Measurements from ENCODE around the gene RIT2. TPM values are rescaled to one million over a fixed set of nuclear protein-coding genes. Genes with fewer than 3 reads are reported as not detected.

Gene RIT2
- polyA plus RNA-seq, 1 of the 3 experiments (the other 2 are of a cell fraction), result not detected

GRCh38 chr18:43159086-43159770, 43.7 kb upstream of the RIT2 start:
- H4K20me1 ChIP-seq (ENCODE audit: insufficient read depth), result no peaks in the 10 kb centered on the region
- H3F3A ChIP-seq (replicated peaks; ENCODE audit: insufficient read depth), result peaks cover 23% of the 10 kb centered on the region
- H3K4me1 ChIP-seq (ENCODE audit: control insufficient read depth in 1 of 2, insufficient read depth in 2 of 2, low read depth in 1 of 2, low read length in 1 of 2), result peaks cover 0 to 12% of the 10 kb centered on the region in 2 experiments; a peak in 2 of 4 replicates
- no peak for TF ChIP-seq RFX5 (IDR thresholded peaks at IDR 0.05; ENCODE audit: low read length)
- no peak for TF ChIP-seq FOXM1 (IDR thresholded peaks at IDR 0.05; ENCODE audit: low read depth)
- no peak for TF ChIP-seq ELF1 (IDR thresholded peaks at IDR 0.05)
- no peak for TF ChIP-seq RAD21 (IDR thresholded peaks at IDR 0.05; ENCODE audit: low read length)
- no peak for TF ChIP-seq PBX3 (IDR thresholded peaks at IDR 0.05)
- TF ChIP-seq TEAD4 (IDR thresholded peaks at IDR 0.05; ENCODE audit: borderline replicate concordance, insufficient read depth), result no peak
- no peak overlapping the region for H3K4me3 ChIP-seq (ENCODE audit: low read depth in 2 of 2, low read length in 1 of 2)
- no peak overlapping the region for H2AFZ ChIP-seq (ENCODE audit: low read depth)
- CTCF ChIA-PET, result no interaction called here
- POLR2A ChIA-PET, result no interaction called here
- no peak for DNase-seq
- H3K27me3 ChIP-seq (ENCODE audit: insufficient read depth), result no peaks in the 10 kb centered on the region
- no peaks in the 10 kb centered on the region for H3K79me2 ChIP-seq (ENCODE audit: insufficient read depth)
- no peak overlapping the region for H3K27ac ChIP-seq (ENCODE audit: low read depth in 2 of 2, low read length in 1 of 2)
- H3K36me3 ChIP-seq (replicated peaks in 1 of 2; ENCODE audit: control insufficient read depth in 1 of 2, insufficient read depth in 2 of 2, low read length in 1 of 2), result peaks cover 0 to 3% of the 10 kb centered on the region in 2 experiments
- H3K9ac ChIP-seq, result no peak overlapping the region
- no peaks in the 10 kb centered on the region for H3K9me3 ChIP-seq
- 66% methylated on average over 5 of the region's 5 CpGs for WGBS (ENCODE audit: low lambda C conversion rate)
- no peaks in the 10 kb centered on the region for H3K9me2 ChIP-seq
- H3K4me2 ChIP-seq, result no peak overlapping the region

GRCh38 chr18:43158381-43158780, 42.9 kb upstream of the RIT2 start:
- CTCF ChIA-PET, result no interaction called here
- Histone ChIP-seq H3K27me3 (ENCODE audit: insufficient read depth) (no peaks in the 10 kb centered on the region), H3K9me2 (no peaks in the 10 kb centered on the region), H3K9ac (no peak overlapping the region), H3K4me2 (no peak overlapping the region), H3K4me3 (ENCODE audit: low read depth in 2 of 2, low read length in 1 of 2) (no peak overlapping the region), H2AFZ (ENCODE audit: low read depth) (no peak overlapping the region), H3K4me1 (ENCODE audit: control insufficient read depth in 1 of 2, insufficient read depth in 2 of 2, low read depth in 1 of 2, low read length in 1 of 2) (peaks cover 0 to 12% of the 10 kb centered on the region in 2 experiments; a peak in 2 of 4 replicates), H4K20me1 (ENCODE audit: insufficient read depth) (no peaks in the 10 kb centered on the region), H3K36me3 (replicated peaks in 1 of 2; ENCODE audit: control insufficient read depth in 1 of 2, insufficient read depth in 2 of 2, low read length in 1 of 2) (no peaks in the 10 kb centered on the region), H3F3A (replicated peaks; ENCODE audit: insufficient read depth) (peaks cover 23% of the 10 kb centered on the region), H3K27ac (ENCODE audit: low read depth in 2 of 2, low read length in 1 of 2) (no peak overlapping the region; a peak in 1 of 4 replicates), H3K9me3 (no peaks in the 10 kb centered on the region), H3K79me2 (ENCODE audit: insufficient read depth) (no peaks in the 10 kb centered on the region)
- no peak for DNase-seq
- POLR2A ChIA-PET, result no interaction called here
- TF ChIP-seq MXI1 (IDR thresholded peaks at IDR 0.05; ENCODE audit: low read depth, low read length) (no peak), GABPA (IDR thresholded peaks at IDR 0.05; ENCODE audit: low read depth) (no peak), RAD21 (IDR thresholded peaks at IDR 0.05; ENCODE audit: low read length) (no peak), SIN3A (IDR thresholded peaks at IDR 0.05; ENCODE audit: borderline replicate concordance, low read depth, low read length) (no peak), EP300 (IDR thresholded peaks at IDR 0.05; ENCODE audit: borderline replicate concordance in 1 of 2, low read depth in 1 of 2, low read length in 1 of 2) (no peak), GATA2 (CRISPR knock-in tag; IDR thresholded peaks at IDR 0.05) (no peak), FOSL2 (IDR thresholded peaks at IDR 0.05; ENCODE audit: borderline replicate concordance, low read depth) (no peak), TCF12 (IDR thresholded peaks at IDR 0.05) (no peak), TEAD4 (IDR thresholded peaks at IDR 0.05; ENCODE audit: borderline replicate concordance, insufficient read depth) (no peak), USF1 (IDR thresholded peaks at IDR 0.05; ENCODE audit: borderline replicate concordance, low read depth) (no peak), FOXM1 (IDR thresholded peaks at IDR 0.05; ENCODE audit: low read depth) (no peak), IRF3 (IDR thresholded peaks at IDR 0.05; ENCODE audit: low read depth, low read length) (no peak), USF2 (IDR thresholded peaks at IDR 0.05; ENCODE audit: borderline replicate concordance, low read depth, low read length) (no peak), RCOR1 (IDR thresholded peaks at IDR 0.05; ENCODE audit: low read length) (no peak), ZBTB33 (IDR thresholded peaks at IDR 0.05; ENCODE audit: borderline replicate concordance, low read depth) (no peak), MEF2A (IDR thresholded peaks at IDR 0.05; ENCODE audit: borderline replicate concordance, low read depth) (no peak), MAX (IDR thresholded peaks at IDR 0.05; ENCODE audit: low read depth) (no peak), CHD2 (IDR thresholded peaks at IDR 0.05; ENCODE audit: low read length, partially characterized antibody) (no peak)
- WGBS (ENCODE audit: low lambda C conversion rate), result 43% methylated on average over 2 of the region's 2 CpGs
